ENCODE measurements around the gene DYNC1LI1.

DYNC1LI1 gene

DNA sequence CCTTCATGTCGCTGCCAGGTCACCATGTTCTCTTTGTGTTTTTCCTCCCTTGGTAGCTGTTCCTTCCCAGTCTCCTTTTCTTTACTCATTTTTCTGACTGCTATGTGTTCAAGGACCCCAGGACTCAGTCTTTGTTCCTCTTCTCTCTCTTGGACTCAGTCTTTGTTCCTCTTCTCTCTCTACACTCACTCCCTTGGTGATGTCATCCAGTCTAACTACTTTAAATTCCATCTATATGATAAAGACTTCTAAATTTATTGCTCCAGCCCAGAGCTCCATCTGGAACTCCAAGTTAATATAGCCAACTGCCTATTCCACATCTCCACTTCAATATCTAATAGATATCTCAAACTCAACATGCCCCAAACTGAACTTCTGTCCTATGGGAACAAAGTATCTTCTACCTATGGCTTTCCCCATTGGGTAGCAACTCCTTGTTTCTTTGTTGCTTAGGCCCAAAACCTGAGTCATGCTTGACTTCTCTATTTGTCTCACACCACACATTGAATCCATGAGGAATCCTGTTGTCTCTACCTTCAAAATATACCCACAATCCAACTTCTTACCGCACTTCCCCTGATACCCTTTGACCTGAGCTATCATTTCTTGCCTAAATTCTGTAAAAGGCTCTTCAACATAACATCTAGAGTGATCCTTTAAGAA, 4.9 kb upstream of the DYNC1LI1 start:
- TF ChIP-seq CTCF (conservative IDR thresholded peaks at IDR 0.05; ENCODE audit: low read depth): no peak
- no peak for DNase-seq (ENCODE audit: low spot score)
- no peak overlapping the region for H3K27ac ChIP-seq
- CTCF ChIA-PET: no interaction called here
- POLR2A ChIA-PET (ENCODE audit: low non-redundant PET): no interaction called here

- TF ChIP-seq CTCF (conservative IDR thresholded peaks at IDR 0.05; ENCODE audit: low read depth): no peak
- ChIA-PET POLR2A (ENCODE audit: low non-redundant PET) (no interaction called here), CTCF (no interaction called here)
- no peak for DNase-seq (ENCODE audit: low spot score)
- peak overlapping the region; percentile 94 for H3K27ac ChIP-seq
Observed at GRCh38 chr3:32571192-32571485, 481 bp upstream of the DYNC1LI1 start.

DNA sequence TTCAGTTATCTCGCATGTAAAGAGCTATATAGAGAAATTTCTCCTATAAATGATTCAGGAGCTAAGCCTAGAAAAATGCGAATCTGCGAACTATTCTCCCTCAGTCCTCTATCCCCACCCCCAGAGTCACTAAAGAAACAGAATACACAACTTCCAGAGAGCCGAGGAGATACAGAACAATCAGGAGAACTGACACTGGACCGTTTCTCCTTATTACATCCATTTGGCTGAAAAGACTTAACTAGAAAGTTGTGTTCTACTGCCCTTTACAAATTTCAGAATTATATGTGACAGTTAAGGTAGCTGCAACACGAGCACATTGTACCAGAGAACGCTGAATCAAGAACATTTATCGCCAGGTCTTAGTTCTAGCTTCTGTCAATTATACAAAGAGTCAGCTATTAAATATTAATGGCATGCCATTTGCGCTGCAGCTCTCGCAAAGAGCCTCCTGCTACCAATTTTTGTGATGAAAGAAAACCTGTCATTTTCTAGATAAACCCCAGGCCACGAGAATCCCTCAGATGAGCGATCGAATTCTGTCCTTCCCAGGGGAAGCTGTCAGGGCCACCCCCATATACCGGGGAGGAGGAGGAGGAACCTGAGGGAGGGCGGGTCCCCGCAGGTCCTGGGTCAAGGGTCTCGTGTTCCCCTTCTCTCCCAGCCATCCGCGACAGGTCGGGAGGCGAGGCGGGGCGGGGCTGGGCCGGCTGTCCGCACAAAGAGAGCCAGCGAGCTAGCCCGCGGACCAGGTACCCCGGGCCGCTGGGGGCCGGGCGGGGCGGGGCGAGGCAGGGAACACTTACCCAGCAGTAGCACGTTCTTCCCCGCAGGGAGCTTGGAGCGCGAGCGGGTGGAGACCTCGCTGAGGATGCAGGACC, 878 bp downstream of the DYNC1LI1 start:
- H3K27ac ChIP-seq: peak overlapping the region; percentile 94
- no peak for TF ChIP-seq CTCF (conservative IDR thresholded peaks at IDR 0.05; ENCODE audit: low read depth)
- DNase-seq (ENCODE audit: low spot score): peak; percentile 22
- CTCF ChIA-PET: interaction anchor here (0.7 kb wide), 1 partner anchor 51 kb away, joined by 4 read pairs; no protein-coding TSS in a partner anchor
- POLR2A ChIA-PET (ENCODE audit: low non-redundant PET): no interaction called here

GRCh38 chr3:32568953-32569352, 1.7 kb downstream of the DYNC1LI1 start:
- no peak for DNase-seq (ENCODE audit: low spot score)
- ChIA-PET POLR2A (ENCODE audit: low non-redundant PET) (no interaction called here), CTCF (no interaction called here)
- TF ChIP-seq CTCF (conservative IDR thresholded peaks at IDR 0.05; ENCODE audit: low read depth): no peak
- no peak overlapping the region for H3K27ac ChIP-seq

- CTCF ChIA-PET: no interaction called here
- no peak overlapping the region for H3K27ac ChIP-seq
- POLR2A ChIA-PET (ENCODE audit: low non-redundant PET): no interaction called here
- no peak for DNase-seq (ENCODE audit: low spot score)
- TF ChIP-seq CTCF (conservative IDR thresholded peaks at IDR 0.05; ENCODE audit: low read depth): no peak
Observed at GRCh38 chr3:32564195-32564594, 6.5 kb downstream of the DYNC1LI1 start.

- POLR2A ChIA-PET (ENCODE audit: low non-redundant PET): no interaction called here
Observed at GRCh38 chr3:32562640-32563039, 8.0 kb downstream of the DYNC1LI1 start.

More at GRCh38 chr3:32562640-32563039, 8.0 kb downstream of the DYNC1LI1 start:
- no peak for DNase-seq (ENCODE audit: low spot score)
- no peak overlapping the region for H3K27ac ChIP-seq
- CTCF ChIA-PET: no interaction called here
- no peak for TF ChIP-seq CTCF (conservative IDR thresholded peaks at IDR 0.05; ENCODE audit: low read depth)

All from RWPE1 (cell line).